NCI-H2171 (cell line): ENCODE data around the gene USP37.
A peak's percentile ranks its signal among the peaks of the same experiment; 100 is the strongest.
"Not testable (repeated sequence)": the region's sequence is repeated elsewhere in the genome, so short reads cannot be mapped to it uniquely, and the experiment has no call there.

Source experiments
- DNase-seq: peaks from one replicate; lab custom pipeline; 2025; lab: John Stamatoyannopoulos, UW

USP37 gene

DNA sequence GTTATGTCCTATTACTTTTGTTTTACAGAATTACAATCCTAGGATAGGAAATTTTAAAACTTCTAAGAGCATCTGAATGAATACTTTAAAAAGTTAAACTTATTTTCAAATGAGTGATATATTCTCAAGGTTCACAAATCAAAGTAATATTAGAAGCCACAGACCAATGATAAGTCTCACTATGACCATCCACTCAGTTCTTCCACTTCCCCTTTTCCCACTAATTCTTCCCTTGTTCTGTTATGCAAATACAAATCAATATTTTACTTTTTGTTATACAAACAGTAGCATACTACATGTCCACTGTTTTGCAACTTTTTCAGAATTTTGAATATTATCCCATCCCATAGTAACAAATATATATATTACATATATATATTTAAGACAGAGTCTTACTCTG, 20.2 kb downstream of the USP37 start:
- DNase-seq, result no peak

DNA sequence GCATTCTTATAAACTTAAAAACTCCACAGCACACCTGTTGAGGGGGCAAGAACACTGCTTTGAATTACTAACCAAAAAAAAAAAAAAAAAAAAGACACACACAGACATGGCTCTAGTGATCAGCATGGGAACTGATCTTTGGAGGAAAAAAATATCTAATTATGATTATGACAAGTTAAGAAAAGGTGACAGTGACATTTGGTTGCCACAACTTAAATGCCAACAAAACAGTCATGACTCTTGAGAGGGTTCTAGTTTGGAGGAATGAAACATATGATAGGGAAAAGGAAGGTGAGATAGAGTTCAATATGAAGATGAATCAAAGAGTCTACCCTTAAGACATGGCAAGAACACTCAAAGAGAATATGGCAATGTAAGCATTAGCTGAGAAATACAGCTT, 20.6 kb downstream of the USP37 start:
- no peak for DNase-seq

GRCh38 chr2:218546012-218546411, 22.1 kb downstream of the USP37 start:
- DNase-seq, result no peak

DNA sequence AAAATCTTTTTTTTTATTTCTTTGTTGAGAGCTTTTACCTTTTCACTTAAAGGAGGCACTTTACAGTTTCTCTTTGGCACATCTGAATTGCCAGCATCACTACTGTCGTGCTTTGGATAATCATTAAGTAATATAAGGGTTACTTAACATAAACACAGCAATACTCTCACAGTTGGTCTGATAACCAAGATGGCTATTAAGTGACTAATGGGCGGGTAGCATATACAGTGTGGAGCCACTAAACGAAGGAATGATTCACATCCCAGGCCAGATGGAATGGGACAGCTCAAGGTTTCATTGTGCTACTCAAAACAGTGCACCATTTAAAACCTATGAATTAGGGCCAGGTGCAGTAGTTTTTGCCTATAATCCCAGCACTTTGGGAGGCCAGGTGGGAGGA, 28.1 kb downstream of the USP37 start:
- no peak for DNase-seq

GRCh38 chr2:218536804-218537494, 31.2 kb downstream of the USP37 start:
- no peak for DNase-seq

- DNase-seq, result no peak
Observed at GRCh38 chr2:218529990-218530389, 38.2 kb downstream of the USP37 start.

DNA sequence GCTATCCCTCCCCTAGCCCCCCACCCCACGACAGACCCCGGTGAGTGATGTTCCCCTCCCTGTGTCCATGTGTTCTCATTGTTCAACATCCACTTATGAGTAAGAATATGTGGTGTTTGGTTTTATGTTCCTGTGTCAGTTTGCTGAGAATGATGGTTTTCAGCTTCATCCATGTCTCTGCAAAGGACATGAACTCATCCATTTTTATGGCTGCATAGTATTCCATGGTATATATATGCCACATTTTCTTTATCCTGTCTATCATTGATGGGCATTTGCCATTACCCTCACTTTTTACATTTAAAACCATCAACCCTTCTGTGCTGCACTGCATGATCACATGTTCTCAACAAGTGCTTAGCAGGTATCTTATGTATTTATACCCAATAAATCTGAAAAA, 39.7 kb downstream of the USP37 start:
- DNase-seq, result not testable (repeated sequence)

DNA sequence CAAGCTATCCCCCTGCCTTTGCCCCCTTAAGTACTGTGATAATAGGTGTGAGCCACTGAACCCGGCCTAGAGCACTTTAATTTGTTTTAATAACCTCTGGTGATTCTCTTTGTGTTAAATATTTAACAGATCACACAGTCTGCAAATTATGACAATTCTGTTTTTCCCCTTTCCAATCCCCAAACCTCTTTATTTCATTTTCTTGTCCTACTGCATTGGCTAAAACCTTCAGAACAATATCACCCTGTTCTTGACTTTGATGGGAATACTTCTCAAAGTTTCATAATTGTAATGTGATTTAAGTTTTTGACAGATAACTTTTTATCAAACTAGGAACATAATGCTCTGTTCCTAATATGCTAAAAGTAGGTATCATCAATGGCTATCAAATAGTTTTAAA, 44.5 kb downstream of the USP37 start:
- DNase-seq, result no peak

GRCh38 chr2:218518876-218519275, 49.3 kb downstream of the USP37 start:
- DNase-seq, result no peak

- no peak for DNase-seq
Observed at GRCh38 chr2:218517434-218518206, 50.5 kb downstream of the USP37 start.

DNA sequence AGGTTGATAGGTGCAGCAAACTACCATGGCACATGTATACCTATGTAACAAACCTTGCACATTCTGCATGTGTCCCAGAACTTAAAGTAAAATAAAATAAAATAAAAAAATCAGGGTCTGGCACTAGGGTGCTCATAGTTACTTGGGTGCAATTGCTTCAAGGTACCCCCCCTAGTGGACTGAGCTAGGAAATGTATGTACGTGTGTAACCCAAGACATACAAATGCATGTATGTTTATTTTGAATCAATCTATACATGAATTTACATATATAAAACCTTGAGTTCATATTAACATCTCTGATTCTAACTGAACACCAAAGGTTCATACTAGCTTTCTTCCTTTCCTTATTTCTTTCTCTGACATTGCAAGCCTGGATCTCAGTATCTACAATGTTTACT, 51.5 kb downstream of the USP37 start:
- DNase-seq, result no peak

DNA sequence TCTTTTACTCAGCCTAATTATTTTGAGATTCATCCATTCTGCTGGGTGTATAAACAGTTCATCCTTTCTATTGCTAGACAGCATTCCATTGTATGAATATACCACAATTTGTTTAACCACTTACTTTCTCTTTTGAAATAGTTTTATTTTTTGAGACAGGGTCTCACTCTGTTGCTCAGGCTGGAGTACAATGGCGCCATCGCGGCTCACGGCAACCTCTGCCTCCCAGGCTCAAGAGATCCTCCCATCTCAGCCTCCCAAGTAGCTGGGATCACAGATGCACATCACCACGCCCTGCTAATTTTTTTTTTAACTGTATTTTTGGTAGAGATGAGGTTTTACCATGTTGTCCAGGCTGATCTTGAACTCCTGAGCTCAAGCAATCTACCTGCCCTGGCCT, 54.5 kb downstream of the USP37 start:
- no peak for DNase-seq

- no peak for DNase-seq
Observed at GRCh38 chr2:218508299-218508698, 59.9 kb downstream of the USP37 start.

- no peak for DNase-seq
Observed at GRCh38 chr2:218505754-218506371, 62.3 kb downstream of the USP37 start.

GRCh38 chr2:218501665-218502064, 66.5 kb downstream of the USP37 start:
- no peak for DNase-seq

GRCh38 chr2:218500501-218501060, 67.6 kb downstream of the USP37 start:
- DNase-seq, result no peak

GRCh38 chr2:218485986-218486667, 82.0 kb downstream of the USP37 start:
- peak; percentile 69 for DNase-seq

DNA sequence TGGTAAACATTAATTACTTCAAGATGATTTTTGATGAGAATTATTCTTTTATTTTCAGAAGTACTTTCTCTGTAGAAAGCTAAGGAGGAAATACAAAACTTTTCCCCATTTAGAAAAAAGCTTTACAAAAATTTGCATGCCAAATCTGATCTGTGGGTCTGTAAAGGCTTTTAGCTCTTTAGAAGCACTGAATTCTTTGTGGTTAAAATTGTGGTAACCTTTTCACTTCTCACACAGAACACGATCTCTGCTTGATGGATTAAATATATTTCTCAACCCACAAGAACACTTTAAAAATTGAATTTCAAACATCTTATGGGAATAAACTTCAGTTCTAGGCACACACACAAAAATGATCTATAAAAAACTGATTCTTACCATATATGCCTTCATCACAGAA, 85.5 kb downstream of the USP37 start:
- no peak for DNase-seq

DNA sequence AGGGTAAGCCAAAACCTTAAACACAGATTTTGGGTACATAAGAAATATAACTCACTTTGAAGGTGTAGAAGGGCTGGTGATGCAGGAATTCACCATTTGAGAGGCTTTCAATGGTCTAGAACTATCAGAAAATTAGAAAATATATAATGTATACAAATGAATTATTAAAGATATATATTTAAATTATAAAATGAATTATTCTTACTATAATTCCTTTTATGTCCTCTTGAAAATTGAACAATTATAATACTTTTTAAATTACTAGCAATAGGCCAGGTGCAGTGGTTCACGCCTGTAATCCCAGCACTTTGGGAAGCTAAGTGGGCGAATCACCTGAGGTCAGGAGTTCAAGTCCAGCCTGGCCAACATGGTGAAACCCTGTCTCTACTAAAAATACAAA, 88.6 kb downstream of the USP37 start:
- DNase-seq, result no peak

DNA sequence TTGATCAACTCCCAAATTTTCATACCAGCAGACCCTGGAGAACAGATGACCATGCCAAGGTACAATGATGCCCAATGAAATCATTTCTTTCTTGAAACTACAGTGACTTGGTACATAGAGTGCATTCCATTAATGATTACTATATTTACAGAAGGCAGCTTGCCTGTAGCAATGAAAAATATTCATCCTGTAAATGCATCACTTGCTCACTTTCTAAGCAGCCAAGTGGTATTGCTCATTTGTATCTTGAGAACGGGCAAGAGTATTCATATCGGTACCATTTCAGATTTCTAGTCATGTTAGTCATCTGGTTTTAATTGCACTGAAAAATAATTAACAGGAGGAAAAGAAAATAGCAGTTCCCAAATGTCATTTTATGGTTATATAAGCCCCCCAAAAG, 89.6 kb downstream of the USP37 start:
- DNase-seq, result no peak

DNA sequence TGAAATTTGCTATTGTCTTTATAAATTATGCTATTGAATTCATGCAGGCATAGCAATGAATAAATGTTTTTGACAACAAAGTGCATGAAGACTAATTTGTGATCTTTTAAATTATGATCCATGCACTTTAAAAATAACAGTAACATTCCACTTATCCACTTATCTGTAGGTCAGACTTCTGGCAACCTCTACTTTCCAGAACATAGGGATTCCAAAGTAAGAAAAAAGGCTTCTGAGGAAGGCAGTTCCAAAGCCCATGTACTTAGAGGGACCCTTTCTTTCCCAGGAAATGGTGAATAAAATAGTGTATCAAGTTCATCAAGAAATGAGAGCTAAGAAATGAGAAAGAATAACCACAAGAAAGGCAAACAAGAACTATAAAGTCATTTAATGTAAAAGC, 90.9 kb downstream of the USP37 start:
- no peak for DNase-seq

GRCh38 chr2:218476676-218477075, 91.5 kb downstream of the USP37 start:
- DNase-seq, result no peak
